Uterus (tissue), 2 donors: ENCODE measurements around the gene PTDSS2.
"Not testable (repeated sequence)": the region's sequence is repeated elsewhere in the genome, so short reads cannot be mapped to it uniquely, and the experiment has no call there.

ENCODE experiments used
- POLR2A ChIP-seq, 2 donors: fragments of 450-650 bp; IDR thresholded peaks; one replicate each; pipeline ENCODE4 v1.6.1; 2016; ENCODE audit warnings: antibody characterized with exemption in 2 of 2, mild to moderate bottlenecking in 1 of 2, moderate library complexity in 1 of 2
- TF ChIP-seq, protein P1 (sequence below), 4 experiments: fragments of 200-600 bp in 2 of 4; fragments of 450-650 bp in 2 of 4; sonication (generic) in 2 of 4; IDR thresholded peaks; one replicate each; pipeline ENCODE4 v1.5.1; 2016 to 2019; ENCODE audit warnings: antibody characterized with exemption in 4 of 4, mild to moderate bottlenecking in 2 of 4, moderate library complexity in 1 of 4

GRCh38 chr11:469026-469683 is 19.1 kb downstream of the PTDSS2 start:
- TF ChIP-seq, protein P1, sequence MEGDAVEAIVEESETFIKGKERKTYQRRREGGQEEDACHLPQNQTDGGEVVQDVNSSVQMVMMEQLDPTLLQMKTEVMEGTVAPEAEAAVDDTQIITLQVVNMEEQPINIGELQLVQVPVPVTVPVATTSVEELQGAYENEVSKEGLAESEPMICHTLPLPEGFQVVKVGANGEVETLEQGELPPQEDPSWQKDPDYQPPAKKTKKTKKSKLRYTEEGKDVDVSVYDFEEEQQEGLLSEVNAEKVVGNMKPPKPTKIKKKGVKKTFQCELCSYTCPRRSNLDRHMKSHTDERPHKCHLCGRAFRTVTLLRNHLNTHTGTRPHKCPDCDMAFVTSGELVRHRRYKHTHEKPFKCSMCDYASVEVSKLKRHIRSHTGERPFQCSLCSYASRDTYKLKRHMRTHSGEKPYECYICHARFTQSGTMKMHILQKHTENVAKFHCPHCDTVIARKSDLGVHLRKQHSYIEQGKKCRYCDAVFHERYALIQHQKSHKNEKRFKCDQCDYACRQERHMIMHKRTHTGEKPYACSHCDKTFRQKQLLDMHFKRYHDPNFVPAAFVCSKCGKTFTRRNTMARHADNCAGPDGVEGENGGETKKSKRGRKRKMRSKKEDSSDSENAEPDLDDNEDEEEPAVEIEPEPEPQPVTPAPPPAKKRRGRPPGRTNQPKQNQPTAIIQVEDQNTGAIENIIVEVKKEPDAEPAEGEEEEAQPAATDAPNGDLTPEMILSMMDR (IDR thresholded peaks at IDR 0.05) = not testable (repeated sequence)
- TF ChIP-seq POLR2A (IDR thresholded peaks at IDR 0.05) = not testable (repeated sequence)
